Measurements from ENCODE around the gene BABAM2. TPM values are rescaled to one million over a fixed set of nuclear protein-coding genes. Genes with fewer than 3 reads are reported as not detected.

The BABAM2 gene
- total and polyA plus RNA-seq, 2 of the 4 experiments (the other 2 are of a cell fraction): 20.9 to 23.1 TPM

DNA sequence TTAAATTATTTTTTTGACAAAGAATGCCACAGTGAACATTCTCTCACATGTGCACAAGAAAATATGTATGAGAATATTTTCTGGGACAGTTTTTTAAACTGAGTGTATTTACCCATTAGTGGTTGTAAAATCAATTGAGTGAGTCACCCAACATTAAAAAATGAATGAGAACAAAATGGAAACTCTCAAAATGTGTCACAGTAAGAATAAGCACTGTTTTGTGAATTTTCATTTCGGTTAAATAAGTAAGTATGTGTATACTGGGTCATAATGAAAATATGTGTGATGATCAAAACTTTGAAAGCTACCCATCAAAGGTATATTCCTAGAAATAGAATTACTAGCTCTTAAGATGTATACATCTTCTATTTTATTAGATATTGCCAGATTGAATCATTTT is 11.6 kb downstream of the BABAM2 start:
- in situ Hi-C loops (cut with MboI; ENCODE audit: low sequenced_read_pairs): no loop called here
- ATAC-seq (ENCODE audit: low read depth): no peak
- POLR2A ChIA-PET (ENCODE audit: unreplicated experiment): no interaction called here

More for the DNA sequence above, 11.6 kb downstream of the BABAM2 start:
- Histone ChIP-seq H2BK20ac (ENCODE audit: low read depth, low read length) (no peak overlapping the region), H3K27ac (ENCODE audit: insufficient read depth, low read length) (no peak overlapping the region), H3K23ac (ENCODE audit: low read depth, low read length) (no peak overlapping the region), H3K9me3 (ENCODE audit: control insufficient read depth, insufficient read depth, low read length) (no peaks in the 10 kb centered on the region), H3K4me3 (ENCODE audit: insufficient read depth, low read depth, low read length) (no peak overlapping the region), H3K27me3 (ENCODE audit: control insufficient read depth, insufficient read depth, low read length) (no peaks in the 10 kb centered on the region), H3K56ac (ENCODE audit: extremely low read depth, insufficient read depth, low read length) (no peak overlapping the region), H4K20me1 (ENCODE audit: insufficient read depth, low read length) (no peaks in the 10 kb centered on the region), H3K9me1 (ENCODE audit: insufficient read depth, low read length) (peaks cover 3% of the 10 kb centered on the region), H3K4me1 (ENCODE audit: control insufficient read depth, insufficient read depth, low read length) (peaks cover 4% of the 10 kb centered on the region; the same call in 1 of the 2 replicates), H3K18ac (ENCODE audit: low read depth, low read length) (no peak overlapping the region), H2BK15ac (ENCODE audit: low read depth, low read length) (no peak overlapping the region), H2AK9ac (replicated peaks; ENCODE audit: low read depth, low read length, poor library complexity) (no peak overlapping the region), H2AFZ (replicated peaks; ENCODE audit: low read length, poor library complexity) (no peak overlapping the region), H4K5ac (ENCODE audit: low read depth, low read length) (no peak overlapping the region), H3K79me1 (ENCODE audit: low read depth in 1 of 2, low read length in 2 of 2) (peaks cover 9 to 18% of the 10 kb centered on the region in 2 experiments; a peak in 3 of 4 replicates), H2BK120ac (ENCODE audit: low read depth, low read length) (no peak overlapping the region), H4K91ac (ENCODE audit: insufficient read depth, low read depth, low read length) (no peak overlapping the region), H3K4ac (ENCODE audit: low read depth, low read length) (no peak overlapping the region), H3K36me3 (ENCODE audit: control insufficient read depth, insufficient read depth, low read length) (no peaks in the 10 kb centered on the region), H3K4me2 (ENCODE audit: low read depth, low read length) (no peak overlapping the region), H2AK5ac (ENCODE audit: low read depth, low read length) (no peak overlapping the region), H2BK5ac (ENCODE audit: low read depth, low read length, poor library complexity, severe bottlenecking) (no peak overlapping the region), H4K8ac (ENCODE audit: low read depth in 2 of 2, low read length in 2 of 2) (no peak overlapping the region), H3K9ac (ENCODE audit: low read depth, low read length) (no peak overlapping the region), H3K14ac (replicated peaks; ENCODE audit: low read depth, low read length) (no peak overlapping the region)
- intact Hi-C loops (cut with micrococcal nuclease): loop anchor here (5.0 kb wide), 1 partner anchor 35 kb away; no protein-coding TSS in a partner anchor
- WGBS, 2 experiments (ENCODE audit: extremely low coverage in 2 of 2, insufficient read length in 1 of 2): no CpG with 5 or more reads among the region's 1 CpG
- BruUV-seq (replicated peaks): no TSS peak
- dilution Hi-C loops (cut with HindIII; ENCODE audit: low sequenced_read_pairs, unreplicated experiment): no loop called here
- DNase-seq: no peak
- TF ChIP-seq RAD21 (IDR thresholded peaks at IDR 0.05; ENCODE audit: low read length): no peak
- CTCF ChIA-PET: interaction anchor here (0.6 kb wide), 1 partner anchor 43 kb away, joined by 3 read pairs; no protein-coding TSS in a partner anchor
